BLaER1 treated with 17β-estradiol and CSF1 and Interleukin-3, amounts not matched to agents 10 nM and 100 nM (cell line): ENCODE measurements around the gene SLAMF1.
"Not testable (repeated sequence)": the region's sequence is repeated elsewhere in the genome, so short reads cannot be mapped to it uniquely, and the experiment has no call there.

Source experiments
- H3K27ac ChIP-seq, 11 experiments: shearing (Covaris generic); formaldehyde crosslinking; 2 replicates each; pipeline ENCODE4 v1.8.1; 2022
- H3K27me3 ChIP-seq, 11 experiments: shearing (Covaris generic); formaldehyde crosslinking; 2 replicates each; pipeline ENCODE4 v1.8.1; 2022
- H3K36me3 ChIP-seq, 11 experiments: shearing (Covaris generic); formaldehyde crosslinking; 2 replicates each; pipeline ENCODE4 v1.8.1; 2022
- H3K4me1 ChIP-seq, 10 experiments: shearing (Covaris generic); formaldehyde crosslinking; 2 replicates each; pipeline ENCODE4 v1.8.1; 2022
- H3K4me2 ChIP-seq, 11 experiments: shearing (Covaris generic); formaldehyde crosslinking; 2 replicates each; pipeline ENCODE4 v1.8.1; 2022
- H3K4me3 ChIP-seq, 10 experiments: shearing (Covaris generic); formaldehyde crosslinking; 2 replicates each; pipeline ENCODE4 v1.8.1; 2022
- H3K9ac ChIP-seq, 11 experiments: shearing (Covaris generic); formaldehyde crosslinking; 2 replicates each; pipeline ENCODE4 v1.8.1; 2022
- H3K9me3 ChIP-seq, 11 experiments: shearing (Covaris generic); formaldehyde crosslinking; replicated peaks in 1 of 11; 2 replicates each; pipeline ENCODE4 v1.8.1; 2022
- H4K20me1 ChIP-seq, 11 experiments: shearing (Covaris generic); formaldehyde crosslinking; 2 replicates each; pipeline ENCODE4 v1.8.1; 2022
- Cebpa-rat ChIP-seq, 11 experiments: shearing (Covaris generic); IDR thresholded peaks; 2 replicates each; pipeline ENCODE4 v1.8.1; 2022

Gene SLAMF1

DNA sequence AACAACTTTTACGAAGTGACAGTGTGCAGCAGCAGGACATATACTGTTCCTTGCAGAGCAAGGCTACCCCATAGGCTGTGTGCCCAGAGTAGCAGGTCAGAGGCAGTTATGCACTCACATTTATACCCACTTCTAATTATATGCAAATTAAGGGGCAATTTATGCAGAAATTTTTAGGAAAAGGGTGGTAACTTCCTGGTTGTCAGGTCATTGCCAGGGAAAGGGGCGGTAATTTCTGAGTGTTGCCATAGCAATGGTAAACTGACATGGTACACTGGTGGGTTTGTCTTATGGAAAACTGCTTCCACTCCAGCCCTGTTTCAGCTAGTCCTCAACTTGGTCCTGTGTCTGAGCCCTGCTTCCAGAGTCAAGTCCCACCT lies 12.0 kb upstream of the SLAMF1 start:
- TF ChIP-seq Cebpa-rat (IDR thresholded peaks at IDR 0.05) = no peak
- Histone ChIP-seq H3K4me1 (peaks cover 61 to 78% (median 69%) of the 10 kb centered on the region in 10 experiments), H3K27me3 (no peaks in the 10 kb centered on the region), H4K20me1 (no peaks in the 10 kb centered on the region), H3K9ac (no peak overlapping the region; a peak in 1 of 22 replicates), H3K4me2 (peak overlapping the region; percentile 70 to 97 (median 78)), H3K4me3 (no peak overlapping the region), H3K27ac (peak overlapping the region in 9 of 11 experiments; percentile 41 to 63 (median 56); a peak in 13 of 22 replicates), H3K9me3 (peaks cover 5 to 27% (median 20%) of the 10 kb centered on the region in 11 experiments; a peak in 21 of 22 replicates), H3K36me3 (peaks cover 0 to 7% (median 0%) of the 10 kb centered on the region in 11 experiments; a peak in 3 of 22 replicates)

DNA sequence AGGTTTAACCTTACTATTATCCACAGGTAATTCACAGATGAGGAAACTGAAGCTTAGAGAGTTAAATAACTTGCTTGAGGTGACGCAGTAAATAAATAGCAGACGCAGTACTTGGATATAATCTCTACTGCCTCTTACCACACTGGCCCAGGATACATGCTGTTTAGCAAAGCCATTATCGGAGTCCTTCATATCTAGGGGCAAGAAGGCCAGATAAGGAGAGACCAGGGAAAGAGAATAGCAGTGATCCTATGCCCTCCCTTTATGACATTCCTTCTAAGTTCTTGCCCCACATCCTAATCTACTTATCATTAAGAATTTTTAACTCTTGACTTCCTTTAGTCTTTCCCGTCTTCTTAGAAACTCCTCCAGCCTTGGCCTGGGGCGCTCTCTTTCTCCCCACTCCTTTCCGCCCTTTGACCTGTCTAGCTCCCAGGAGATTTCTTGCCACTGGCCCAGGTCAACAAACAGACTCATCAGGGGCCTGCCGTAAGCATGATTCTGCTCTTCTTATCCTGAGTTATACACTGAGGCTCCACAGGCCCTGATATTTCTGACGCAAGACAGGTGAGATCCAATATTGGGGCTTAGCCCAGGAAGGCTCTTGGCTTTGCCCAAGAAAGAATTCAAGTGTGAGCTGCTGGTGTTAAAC lies 11.4 kb upstream of the SLAMF1 start:
- H3K4me1 ChIP-seq = peaks cover 61 to 78% (median 69%) of the 10 kb centered on the region in 10 experiments
- TF ChIP-seq Cebpa-rat (IDR thresholded peaks at IDR 0.05) = no peak
- no peaks in the 10 kb centered on the region for H3K27me3 ChIP-seq
- H3K4me3 ChIP-seq = peak overlapping the region in 1 of 10 experiments; percentile 10; a peak in 1 of 20 replicates
- H3K9ac ChIP-seq = peak overlapping the region in 5 of 11 experiments; percentile 2 to 34 (median 25); a peak in 4 of 22 replicates
- H4K20me1 ChIP-seq = no peaks in the 10 kb centered on the region
- H3K9me3 ChIP-seq = peaks cover 5 to 27% (median 20%) of the 10 kb centered on the region in 11 experiments; a peak in 21 of 22 replicates
- peaks cover 0 to 7% (median 0%) of the 10 kb centered on the region in 11 experiments; a peak in 3 of 22 replicates for H3K36me3 ChIP-seq
- H3K4me2 ChIP-seq = peak overlapping the region; percentile 70 to 97 (median 78)
- H3K27ac ChIP-seq = peak overlapping the region; percentile 31 to 63 (median 56); a peak in 19 of 22 replicates

- peak overlapping the region; percentile 70 to 97 (median 80) for H3K4me2 ChIP-seq
- H4K20me1 ChIP-seq = no peaks in the 10 kb centered on the region
- H3K9me3 ChIP-seq = peaks cover 5 to 27% (median 20%) of the 10 kb centered on the region in 11 experiments; a peak in 21 of 22 replicates
- H3K27ac ChIP-seq = peak overlapping the region in 10 of 11 experiments; percentile 41 to 63 (median 56); a peak in 18 of 22 replicates
- peaks cover 0 to 7% (median 0%) of the 10 kb centered on the region in 11 experiments; a peak in 3 of 22 replicates for H3K36me3 ChIP-seq
- H3K27me3 ChIP-seq = no peaks in the 10 kb centered on the region
- peak overlapping the region in 2 of 10 experiments; percentile 9 to 36; a peak in 1 of 20 replicates for H3K4me3 ChIP-seq
- peak overlapping the region in 5 of 11 experiments; percentile 12 to 49 (median 32); a peak in 7 of 22 replicates for H3K9ac ChIP-seq
- TF ChIP-seq Cebpa-rat (IDR thresholded peaks at IDR 0.05) = no peak
- peaks cover 60 to 78% (median 69%) of the 10 kb centered on the region in 10 experiments for H3K4me1 ChIP-seq
These were observed 10.5 kb upstream of the SLAMF1 start for GRCh38 chr1:160657250-160657781.

DNA sequence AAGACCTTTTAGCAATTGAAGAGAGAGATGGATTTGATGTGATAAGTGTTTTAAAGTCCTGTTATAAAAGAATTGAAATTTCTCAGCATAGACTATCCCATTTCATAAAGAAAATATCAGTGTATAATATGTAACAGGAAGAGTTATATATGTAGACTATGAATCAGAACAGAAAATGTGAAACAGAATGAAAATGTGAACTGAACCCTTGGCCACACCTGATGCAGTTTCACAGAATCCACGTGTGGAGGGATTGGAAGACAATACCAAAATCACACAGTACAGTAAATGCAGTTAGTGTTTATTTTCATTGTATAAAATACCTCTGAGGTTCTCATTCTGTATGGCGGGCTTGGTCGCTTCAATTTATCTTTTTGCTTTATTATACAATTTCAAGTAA lies 9.9 kb upstream of the SLAMF1 start:
- Histone ChIP-seq H4K20me1 (no peaks in the 10 kb centered on the region), H3K4me2 (peak overlapping the region; percentile 0 to 97 (median 80); a peak in 20 of 22 replicates), H3K27me3 (no peaks in the 10 kb centered on the region), H3K36me3 (peaks cover 0 to 7% (median 0%) of the 10 kb centered on the region in 11 experiments; a peak in 3 of 22 replicates), H3K27ac (peak overlapping the region in 7 of 11 experiments; percentile 45 to 61 (median 56); a peak in 8 of 22 replicates), H3K4me1 (peaks cover 63 to 78% (median 70%) of the 10 kb centered on the region in 10 experiments), H3K9me3 (peaks cover 5 to 27% (median 20%) of the 10 kb centered on the region in 11 experiments; a peak in 21 of 22 replicates), H3K4me3 (no peak overlapping the region), H3K9ac (no peak overlapping the region)
- no peak for TF ChIP-seq Cebpa-rat (IDR thresholded peaks at IDR 0.05)

DNA sequence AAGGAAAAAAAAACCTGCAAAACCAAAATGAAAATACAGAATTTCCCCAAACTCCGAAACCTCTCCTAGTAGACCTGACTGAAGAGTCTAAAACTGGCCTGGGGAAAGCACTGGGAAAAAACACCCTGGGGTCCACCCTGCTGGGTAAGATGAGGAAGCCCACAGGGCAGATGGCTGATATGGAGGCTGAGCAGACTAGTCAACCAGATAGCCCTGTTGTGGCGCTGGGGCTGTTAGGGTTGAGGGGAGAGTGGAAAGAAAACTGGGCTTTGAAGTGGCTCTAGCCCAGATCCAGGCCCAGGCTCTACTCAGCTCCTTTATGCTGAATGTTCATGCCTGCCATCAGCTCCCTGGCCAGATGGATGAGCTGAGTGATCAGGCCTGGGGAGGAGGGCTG lies 6.8 kb upstream of the SLAMF1 start:
- Histone ChIP-seq H3K4me2 (peak overlapping the region; percentile 36 to 97 (median 79)), H3K27me3 (no peaks in the 10 kb centered on the region), H3K27ac (peak overlapping the region in 8 of 11 experiments; percentile 9 to 63 (median 28); a peak in 12 of 22 replicates), H3K4me1 (peaks cover 77 to 100% (median 95%) of the 10 kb centered on the region in 10 experiments), H3K4me3 (peak overlapping the region in 2 of 10 experiments; percentile 12 to 28; a peak in 4 of 20 replicates), H3K9ac (peak overlapping the region in 4 of 11 experiments; percentile 21 to 57 (median 51); a peak in 8 of 22 replicates), H3K36me3 (no peaks in the 10 kb centered on the region), H3K9me3 (peaks cover 0 to 4% (median 0%) of the 10 kb centered on the region in 11 experiments; a peak in 5 of 22 replicates), H4K20me1 (no peaks in the 10 kb centered on the region)
- no peak for TF ChIP-seq Cebpa-rat (IDR thresholded peaks at IDR 0.05)

DNA sequence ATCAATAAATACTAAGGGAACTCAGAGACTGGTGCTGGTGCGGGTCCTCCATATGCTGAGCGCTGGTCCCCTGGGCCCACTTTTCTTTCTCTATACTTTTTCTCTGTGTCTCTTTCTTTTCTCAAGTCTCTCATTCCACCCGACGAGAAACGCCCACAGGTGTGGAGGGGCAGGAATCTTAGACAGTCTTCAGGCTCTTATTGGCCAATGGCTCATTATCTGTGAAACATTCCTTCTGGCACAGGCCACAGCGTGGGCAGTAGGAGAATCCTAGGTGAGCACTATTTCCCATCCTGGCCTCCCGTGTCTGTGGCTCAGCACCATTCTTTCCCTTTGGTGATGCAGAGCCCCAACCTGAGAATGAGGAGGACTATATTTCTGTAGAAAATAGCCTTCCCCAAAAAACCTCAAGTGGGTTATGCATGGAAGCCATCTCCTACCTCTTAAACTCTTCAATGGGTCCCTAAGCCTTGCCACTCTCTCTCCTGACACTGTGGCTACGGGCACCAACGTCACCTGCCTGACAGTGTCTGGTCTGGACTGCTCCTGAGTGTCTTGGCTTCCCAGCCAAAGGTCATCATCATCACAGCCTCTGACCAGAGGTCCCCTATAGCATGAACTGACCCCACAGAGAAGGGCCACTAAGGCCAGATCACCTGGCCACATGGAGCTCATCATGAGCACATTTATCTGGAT lies 6.2 kb upstream of the SLAMF1 start:
- H3K9ac ChIP-seq = peak overlapping the region in 3 of 11 experiments; percentile 49 to 57 (median 53); a peak in 5 of 22 replicates
- H3K4me1 ChIP-seq = peaks cover 77 to 100% (median 95%) of the 10 kb centered on the region in 10 experiments

DNA sequence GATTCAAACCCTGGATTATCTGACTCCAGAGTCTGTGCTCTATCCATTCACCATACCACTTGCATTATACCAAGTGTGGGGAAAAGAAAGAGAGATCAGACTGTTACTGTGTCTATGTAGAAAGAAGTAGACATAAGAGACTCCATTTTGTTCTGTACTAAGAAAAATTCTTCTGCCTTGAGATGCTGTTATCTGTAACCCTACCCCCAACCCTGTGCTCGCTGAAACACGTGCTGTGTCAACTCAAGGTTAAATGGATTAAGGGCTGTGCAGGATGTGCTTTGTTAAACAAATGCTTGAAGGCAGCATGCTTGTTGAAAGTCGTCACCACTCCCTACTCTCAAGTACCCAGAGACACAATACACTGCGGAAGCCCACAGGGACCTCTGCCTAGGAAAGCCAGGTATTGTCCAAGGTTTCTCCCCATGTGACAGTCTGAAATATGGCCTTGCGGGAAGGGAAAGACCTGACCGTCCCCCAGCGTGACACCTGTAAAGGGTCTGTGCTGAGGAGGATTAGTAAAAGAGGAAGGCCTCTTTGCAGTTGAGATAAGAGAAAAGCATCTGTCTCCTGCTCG lies 5.3 kb upstream of the SLAMF1 start:
- peak overlapping the region; percentile 36 to 97 (median 79); a peak in 21 of 22 replicates for H3K4me2 ChIP-seq
- H3K4me1 ChIP-seq = peaks cover 75 to 100% (median 95%) of the 10 kb centered on the region in 10 experiments
- H3K4me3 ChIP-seq, H3K9me3 ChIP-seq, H3K36me3 ChIP-seq, H4K20me1 ChIP-seq, H3K9ac ChIP-seq, H3K27me3 ChIP-seq: not testable (repeated sequence)
- peak overlapping the region in 3 of 11 experiments; percentile 12 to 43 (median 25); a peak in 2 of 22 replicates for H3K27ac ChIP-seq

More for the DNA sequence above, 6.2 kb upstream of the SLAMF1 start:
- H4K20me1 ChIP-seq = no peaks in the 10 kb centered on the region
- H3K27ac ChIP-seq = peak overlapping the region in 4 of 11 experiments; percentile 27 to 63 (median 45); a peak in 7 of 22 replicates
- H3K27me3 ChIP-seq = no peaks in the 10 kb centered on the region
- no peaks in the 10 kb centered on the region for H3K36me3 ChIP-seq
- peak overlapping the region in 2 of 10 experiments; percentile 12 to 28; a peak in 4 of 20 replicates for H3K4me3 ChIP-seq
- peaks cover 0 to 4% (median 0%) of the 10 kb centered on the region in 11 experiments; a peak in 4 of 22 replicates for H3K9me3 ChIP-seq
- no peak for TF ChIP-seq Cebpa-rat (IDR thresholded peaks at IDR 0.05)
- H3K4me2 ChIP-seq = peak overlapping the region; percentile 1 to 97 (median 79); a peak in 21 of 22 replicates
